RWPE2 (cell line): ENCODE measurements around the gene MRFAP1.
"Not testable (repeated sequence)": the region's sequence is repeated elsewhere in the genome, so short reads cannot be mapped to it uniquely, and the experiment has no call there.

Source experiments
- ATAC-seq: fragments of 200-7000 bp; cut with Tn5 transposase; 3 replicates; pipeline ENCODE4 v1.9.1; 2021; ENCODE audit warnings: low read depth
- DNase-seq: peaks from one replicate; pipeline ENCODE4 v3.0.0-alpha.2; 2020; ENCODE audit warnings: low spot score
- H3K27ac ChIP-seq: fragments of 450-650 bp; 2 replicates; pipeline ENCODE4 v1.5.1; 2017; ENCODE audit warnings: mild to moderate bottlenecking; ENCODE audit not compliant: poor library complexity, severe bottlenecking
- H3K27me3 ChIP-seq: fragments of 250-450 bp; sonication (Bioruptor Pico); 2 replicates; pipeline ENCODE4 v1.5.1; 2021; ENCODE audit warnings: mild to moderate bottlenecking, moderate library complexity; ENCODE audit not compliant: insufficient read depth, poor library complexity, severe bottlenecking
- H3K36me3 ChIP-seq: fragments of 250-450 bp; sonication (Bioruptor Pico); 2 replicates; pipeline ENCODE4 v1.5.1; 2020; ENCODE audit warnings: low read depth, mild to moderate bottlenecking, moderate library complexity
- H3K4me1 ChIP-seq: fragments of 250-450 bp; sonication (Bioruptor Pico); 2 replicates; pipeline ENCODE4 v1.5.1; 2021; ENCODE audit warnings: mild to moderate bottlenecking, moderate library complexity; ENCODE audit not compliant: insufficient read depth, poor library complexity, severe bottlenecking
- H3K4me3 ChIP-seq: fragments of 250-450 bp; sonication (Bioruptor Pico); 2 replicates; pipeline ENCODE4 v1.5.1; 2021; ENCODE audit warnings: mild to moderate bottlenecking, moderate library complexity; ENCODE audit not compliant: severe bottlenecking
- H3K9me3 ChIP-seq: fragments of 250-450 bp; sonication (Bioruptor Pico); 2 replicates; pipeline ENCODE4 v1.5.1; 2021; ENCODE audit warnings: mild to moderate bottlenecking, moderate library complexity; ENCODE audit not compliant: severe bottlenecking
- TF ChIP-seq, protein P1 (sequence below): fragments of 450-650 bp; IDR thresholded peaks from one replicate; pipeline ENCODE4 v1.5.1; 2017; ENCODE audit warnings: mild to moderate bottlenecking, moderate library complexity; ENCODE audit not compliant: poor library complexity, severe bottlenecking

Gene MRFAP1

DNA sequence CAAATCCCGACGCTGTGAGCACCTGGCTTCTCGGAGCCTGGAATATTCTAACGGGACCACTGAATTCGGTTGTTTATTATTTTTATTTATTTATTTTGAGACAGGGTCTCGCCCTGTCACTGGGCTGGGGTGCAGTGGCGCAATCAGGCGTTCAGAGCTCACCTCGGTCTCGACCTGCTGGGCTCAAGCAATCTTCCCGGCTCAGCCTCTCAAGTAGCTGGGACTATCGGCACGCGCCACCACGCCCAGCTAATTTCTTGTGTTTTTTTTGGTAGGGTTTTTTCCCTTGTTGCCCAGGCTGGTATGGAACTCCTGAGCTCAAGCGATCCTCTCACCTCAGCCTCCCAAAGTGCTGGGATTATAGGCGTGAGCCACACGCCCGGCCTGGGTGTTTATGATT, 31.6 kb downstream of the MRFAP1 start:
- H3K27me3 ChIP-seq, result no peaks in the 10 kb centered on the region
- peaks cover 22% of the 10 kb centered on the region for H3K36me3 ChIP-seq
- peaks cover 27% of the 10 kb centered on the region for H3K4me1 ChIP-seq
- DNase-seq (no peak), ATAC-seq (no peak)
- no peaks in the 10 kb centered on the region for H3K9me3 ChIP-seq
- no peak overlapping the region for H3K4me3 ChIP-seq
- TF ChIP-seq, protein P1, sequence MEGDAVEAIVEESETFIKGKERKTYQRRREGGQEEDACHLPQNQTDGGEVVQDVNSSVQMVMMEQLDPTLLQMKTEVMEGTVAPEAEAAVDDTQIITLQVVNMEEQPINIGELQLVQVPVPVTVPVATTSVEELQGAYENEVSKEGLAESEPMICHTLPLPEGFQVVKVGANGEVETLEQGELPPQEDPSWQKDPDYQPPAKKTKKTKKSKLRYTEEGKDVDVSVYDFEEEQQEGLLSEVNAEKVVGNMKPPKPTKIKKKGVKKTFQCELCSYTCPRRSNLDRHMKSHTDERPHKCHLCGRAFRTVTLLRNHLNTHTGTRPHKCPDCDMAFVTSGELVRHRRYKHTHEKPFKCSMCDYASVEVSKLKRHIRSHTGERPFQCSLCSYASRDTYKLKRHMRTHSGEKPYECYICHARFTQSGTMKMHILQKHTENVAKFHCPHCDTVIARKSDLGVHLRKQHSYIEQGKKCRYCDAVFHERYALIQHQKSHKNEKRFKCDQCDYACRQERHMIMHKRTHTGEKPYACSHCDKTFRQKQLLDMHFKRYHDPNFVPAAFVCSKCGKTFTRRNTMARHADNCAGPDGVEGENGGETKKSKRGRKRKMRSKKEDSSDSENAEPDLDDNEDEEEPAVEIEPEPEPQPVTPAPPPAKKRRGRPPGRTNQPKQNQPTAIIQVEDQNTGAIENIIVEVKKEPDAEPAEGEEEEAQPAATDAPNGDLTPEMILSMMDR, result no peak
- H3K27ac ChIP-seq, result peak overlapping the region; percentile 75

DNA sequence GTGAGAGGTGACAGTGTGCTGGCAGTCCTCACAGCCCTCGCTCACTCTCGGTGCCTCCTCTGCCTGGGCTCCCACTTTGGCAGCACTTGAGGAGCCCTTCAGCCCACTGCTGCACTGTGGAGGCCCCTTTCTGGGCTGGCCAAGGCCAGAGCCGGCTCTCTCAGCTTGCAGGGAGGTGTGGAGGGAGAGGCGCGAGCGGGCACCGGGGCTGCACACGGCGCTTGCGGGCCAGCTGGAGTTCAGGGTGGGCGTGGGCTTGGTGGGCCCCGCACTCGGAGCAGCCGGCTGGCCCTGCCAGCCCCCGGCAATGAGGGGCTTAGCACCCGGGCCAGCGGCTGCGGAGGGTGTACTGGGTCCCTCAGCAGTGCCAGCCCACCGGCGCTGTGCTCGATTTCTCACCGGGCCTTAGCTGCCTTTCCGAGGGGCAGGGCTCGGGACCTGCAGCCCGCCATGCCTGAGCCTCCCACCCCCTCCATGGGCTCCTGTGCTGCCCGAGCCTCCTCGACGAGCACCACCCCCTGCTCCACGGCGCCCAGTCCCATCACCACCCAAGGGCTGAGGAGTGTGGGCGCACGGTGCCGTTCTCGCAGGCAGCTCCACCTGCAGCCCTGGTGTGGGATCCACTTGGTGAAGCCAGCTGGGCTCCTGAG, 32.2 kb downstream of the MRFAP1 start:
- not testable (repeated sequence) for ATAC-seq, H3K9me3 ChIP-seq, H3K27me3 ChIP-seq, DNase-seq, H3K4me3 ChIP-seq
- peaks cover 25% of the 10 kb centered on the region for H3K36me3 ChIP-seq
- H3K4me1 ChIP-seq, result peaks cover 27% of the 10 kb centered on the region
- H3K27ac ChIP-seq, result peak overlapping the region; percentile 75

DNA sequence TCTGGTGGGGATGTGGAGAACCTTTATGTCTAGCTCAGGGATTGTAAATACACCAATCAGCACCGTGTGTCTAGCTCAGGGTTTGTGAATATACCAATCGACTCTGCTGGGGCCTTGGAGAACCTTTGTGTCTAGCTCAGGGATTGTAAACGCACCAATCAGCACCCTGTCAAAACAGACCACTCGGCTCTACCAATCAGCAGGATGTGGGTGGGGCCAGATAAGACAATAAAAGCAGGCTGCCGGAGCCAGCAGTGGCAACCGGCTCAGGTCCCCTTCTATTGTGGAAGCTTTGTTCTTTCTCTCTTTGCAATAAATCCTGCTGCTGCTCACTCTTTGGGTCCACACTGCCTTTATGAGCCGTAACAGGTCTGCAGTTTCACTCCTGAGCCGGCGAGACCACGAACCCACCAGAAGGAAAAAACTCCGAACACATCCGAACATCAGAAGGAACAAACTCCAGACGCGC, 32.7 kb downstream of the MRFAP1 start:
- Histone ChIP-seq H3K36me3 (peaks cover 25% of the 10 kb centered on the region), H3K27ac (peak overlapping the region; percentile 75), H3K4me3 (peak overlapping the region; percentile 74), H3K4me1 (peaks cover 23% of the 10 kb centered on the region)
- DNase-seq, ATAC-seq, H3K9me3 ChIP-seq, H3K27me3 ChIP-seq: not testable (repeated sequence)

DNA sequence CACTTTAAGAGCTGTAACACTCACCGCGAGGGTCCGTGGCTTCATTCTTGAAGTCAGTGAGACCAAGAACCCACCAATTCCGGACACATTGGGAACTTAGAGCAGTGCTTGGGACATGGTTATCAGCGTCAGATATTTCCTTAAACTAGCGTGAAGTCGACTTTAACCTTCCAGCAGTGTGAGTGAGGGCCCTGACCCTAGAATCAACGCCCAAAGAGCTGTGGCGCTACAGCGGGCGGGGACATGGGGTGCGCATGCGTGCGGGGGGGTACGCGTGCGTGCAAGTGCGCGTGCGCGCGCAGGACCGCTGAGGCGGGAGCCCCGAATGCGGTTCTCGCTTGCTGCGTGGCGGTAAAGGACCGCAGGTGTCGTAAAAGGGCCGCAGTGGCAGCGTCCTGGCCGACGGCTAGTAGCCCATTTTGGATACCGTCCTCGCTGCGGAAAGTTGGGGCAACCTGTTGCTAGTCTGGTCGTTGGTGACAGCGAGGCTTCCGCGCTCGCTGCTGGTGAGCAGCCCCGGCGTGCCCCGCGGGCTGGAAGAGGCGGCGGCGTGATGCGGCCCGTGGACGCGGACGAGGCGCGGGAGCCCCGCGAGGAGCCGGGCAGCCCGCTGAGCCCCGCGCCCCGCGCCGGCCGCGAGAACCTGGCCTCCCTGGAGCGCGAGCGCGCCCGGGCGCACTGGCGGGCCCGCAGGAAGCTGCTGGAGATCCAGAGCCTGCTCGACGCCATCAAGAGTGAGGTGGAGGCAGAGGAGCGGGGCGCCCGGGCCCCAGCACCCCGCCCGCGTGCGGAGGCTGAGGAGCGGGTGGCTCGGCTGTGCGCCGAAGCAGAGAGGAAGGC, 33.4 kb downstream of the MRFAP1 start:
- Histone ChIP-seq H3K27ac (peak overlapping the region; percentile 75), H3K9me3 (no peaks in the 10 kb centered on the region), H3K27me3 (no peaks in the 10 kb centered on the region), H3K4me3 (peak overlapping the region; percentile 74), H3K4me1 (peaks cover 18% of the 10 kb centered on the region), H3K36me3 (peaks cover 25% of the 10 kb centered on the region)
- TF ChIP-seq, protein P1, result no peak
- DNase-seq, result peak; percentile 96
- ATAC-seq, result peak; percentile 70

DNA sequence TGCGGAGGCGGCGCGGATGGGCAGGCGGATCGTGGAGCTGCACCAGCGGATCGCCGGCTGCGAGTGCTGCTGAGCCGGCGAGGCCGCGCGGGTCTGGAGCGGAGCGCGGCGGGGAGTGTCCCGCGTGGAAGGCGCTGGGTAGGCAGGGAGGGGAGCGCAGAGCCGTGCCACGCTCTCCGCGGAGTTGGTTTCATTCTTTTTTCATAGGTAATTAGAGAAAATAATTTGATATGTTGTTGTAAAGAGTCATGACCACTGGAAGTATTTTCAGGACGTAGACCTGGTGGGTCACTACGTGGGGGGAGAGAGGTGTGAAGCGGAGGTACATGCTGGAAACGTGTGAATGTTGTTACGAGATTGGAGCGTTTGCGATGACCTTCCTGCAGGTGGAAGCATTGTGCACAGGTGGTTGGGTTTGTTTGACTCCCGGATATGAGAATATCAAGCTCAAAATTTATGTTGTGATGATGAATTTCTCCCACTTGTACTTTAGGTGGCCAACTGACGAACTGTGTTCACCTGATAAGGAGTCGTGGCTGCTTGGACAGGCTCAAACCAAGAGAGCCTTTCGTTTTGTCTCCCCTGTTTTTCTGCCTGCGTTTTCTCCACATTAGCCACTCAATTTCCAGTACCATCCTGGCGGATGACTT, 34.1 kb downstream of the MRFAP1 start:
- TF ChIP-seq, protein P1, result peak; percentile 74
- Histone ChIP-seq H3K27me3 (no peaks in the 10 kb centered on the region), H3K9me3 (no peaks in the 10 kb centered on the region), H3K36me3 (peaks cover 25% of the 10 kb centered on the region), H3K4me1 (peaks cover 16% of the 10 kb centered on the region), H3K27ac (peak overlapping the region; percentile 75), H3K4me3 (peak overlapping the region; percentile 74)
- ATAC-seq, result peak; percentile 38
- DNase-seq, result no peak
